Colonic mucosa (tissue), 4 donors: ENCODE results near the gene PAN3. TPM values are rescaled to one million over a fixed set of nuclear protein-coding genes. Genes with fewer than 3 reads are reported as not detected.

Source experiments
- DNase-seq: peaks from one replicate; pipeline ENCODE4 v3.0.0-alpha.2; 2020
- H3K27ac ChIP-seq: fragments of 200-600 bp; one replicate; pipeline ENCODE4 v1.8.0; 2021
- H3K27me3 ChIP-seq: fragments of 200-600 bp; one replicate; pipeline ENCODE4 v1.8.0; 2021
- H3K36me3 ChIP-seq: fragments of 200-600 bp; one replicate; pipeline ENCODE4 v1.8.0; 2021
- H3K4me1 ChIP-seq: fragments of 200-600 bp; one replicate; pipeline ENCODE4 v1.8.0; 2021; ENCODE audit warnings: mild to moderate bottlenecking
- H3K4me3 ChIP-seq: fragments of 200-600 bp; one replicate; pipeline ENCODE4 v1.8.0; 2021
- H3K9ac ChIP-seq, 2 donors: one replicate each; pipeline ENCODE4 v1.7.0; 2013; ENCODE audit warnings: control low read depth in 2 of 2, low read depth in 2 of 2, low read length in 2 of 2
- H3K9me3 ChIP-seq: fragments of 200-600 bp; one replicate; pipeline ENCODE4 v1.8.0; 2021
- CTCF ChIP-seq: fragments of 200-600 bp; IDR thresholded peaks from one replicate; pipeline ENCODE4 v1.8.0; 2022; ENCODE audit warnings: antibody characterized with exemption, mild to moderate bottlenecking
- intact Hi-C: fragments of 100-400 bp; cut with DNase I; formaldehyde crosslinking; loops from one replicate; pipeline ENCODE4 v1.14.1; 2022
- total RNA-seq, 2 donors: library from RNA; stranded (reverse); fragmentation: NEBNext Ultra II Directional in 1 of 2; extraction: Animal tissue kit (Norgen Biotek cat#: 25700) in 1 of 2; gene quantifications; one replicate each; pipeline ENCODE4 v1.2.1, GENCODE V29; 2021
- donor health status: healthy.
- donor health status: DM: no; HTN: no; CAD: no.
- donor health status: DM: no; HTN: no; CAD: no.

Gene PAN3
- total RNA-seq, 2 donors from 2014 or later = 29.3 to 38.7 TPM

GRCh38 chr13:28338006-28338574, 199.7 kb downstream of the PAN3 start:
- no peak for DNase-seq
- no peak overlapping the region for H3K27ac ChIP-seq
- no peaks in the 10 kb centered on the region for H3K27me3 ChIP-seq
- intact Hi-C loops = no loop called here
- TF ChIP-seq CTCF = no peak
- no peak overlapping the region for H3K4me3 ChIP-seq
- no peak overlapping the region for H3K9ac ChIP-seq
- H3K36me3 ChIP-seq = no peaks in the 10 kb centered on the region
- no peaks in the 10 kb centered on the region for H3K9me3 ChIP-seq
- no peaks in the 10 kb centered on the region for H3K4me1 ChIP-seq

- Histone ChIP-seq H3K27me3 (no peaks in the 10 kb centered on the region), H3K36me3 (no peaks in the 10 kb centered on the region), H3K27ac (no peak overlapping the region), H3K4me3 (no peak overlapping the region), H3K9ac (no peak overlapping the region), H3K4me1 (no peaks in the 10 kb centered on the region), H3K9me3 (no peaks in the 10 kb centered on the region)
- TF ChIP-seq CTCF = no peak
- no peak for DNase-seq
- intact Hi-C loops = no loop called here
These were observed 200.4 kb downstream of the PAN3 start for GRCh38 chr13:28338742-28339141.

- Histone ChIP-seq H3K9me3 (no peaks in the 10 kb centered on the region), H3K36me3 (no peaks in the 10 kb centered on the region), H3K27ac (no peak overlapping the region), H3K27me3 (no peaks in the 10 kb centered on the region), H3K4me1 (no peaks in the 10 kb centered on the region), H3K4me3 (no peak overlapping the region), H3K9ac (no peak overlapping the region)
- no peak for DNase-seq
- no peak for TF ChIP-seq CTCF
- intact Hi-C loops = no loop called here
These were observed 201.1 kb downstream of the PAN3 start for GRCh38 chr13:28339419-28339818.

DNA sequence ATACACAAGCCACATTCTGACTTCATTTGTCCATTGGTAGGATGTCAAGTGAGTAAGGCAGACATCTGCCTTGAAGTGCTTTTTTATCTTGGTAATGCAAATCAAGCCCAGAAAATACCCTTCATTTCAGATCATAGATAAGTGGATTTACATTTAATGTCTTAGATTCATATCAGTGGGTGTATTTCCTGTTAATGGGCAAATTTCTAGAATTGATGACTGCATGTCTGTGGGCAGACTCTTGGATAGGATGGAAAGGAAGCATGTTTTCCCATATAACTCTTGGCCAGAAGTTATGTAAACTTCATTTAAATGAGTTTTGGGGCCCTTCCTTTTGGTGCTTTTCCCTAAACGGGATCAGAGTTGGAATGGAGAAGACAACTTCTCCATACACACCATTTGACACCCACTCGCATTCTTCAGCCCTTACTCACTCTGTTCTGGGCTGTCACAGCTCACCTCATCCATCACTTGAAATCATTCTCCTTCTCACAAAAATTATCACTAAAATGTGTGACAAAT, 202.0 kb downstream of the PAN3 start:
- H3K27ac ChIP-seq = no peak overlapping the region
- no peaks in the 10 kb centered on the region for H3K4me1 ChIP-seq
- intact Hi-C loops = no loop called here
- H3K9me3 ChIP-seq = no peaks in the 10 kb centered on the region
- no peak overlapping the region for H3K4me3 ChIP-seq
- no peak overlapping the region for H3K9ac ChIP-seq
- H3K36me3 ChIP-seq = no peaks in the 10 kb centered on the region
- no peak for TF ChIP-seq CTCF
- no peaks in the 10 kb centered on the region for H3K27me3 ChIP-seq
- DNase-seq = no peak

GRCh38 chr13:28342251-28342650, 203.9 kb downstream of the PAN3 start:
- H3K4me1 ChIP-seq = no peaks in the 10 kb centered on the region
- no peaks in the 10 kb centered on the region for H3K36me3 ChIP-seq
- H3K27me3 ChIP-seq = no peaks in the 10 kb centered on the region
- DNase-seq = no peak
- intact Hi-C loops = no loop called here
- no peak overlapping the region for H3K4me3 ChIP-seq
- no peak overlapping the region for H3K9ac ChIP-seq
- H3K9me3 ChIP-seq = no peaks in the 10 kb centered on the region
- no peak for TF ChIP-seq CTCF
- no peak overlapping the region for H3K27ac ChIP-seq
